ENCODE data around the gene DACT2.
"Not testable (repeated sequence)": the region's sequence is repeated elsewhere in the genome, so short reads cannot be mapped to it uniquely, and the experiment has no call there.

DACT2 gene

GRCh38 chr6:168300975-168301647 lies 18.5 kb downstream of the DACT2 start:
- no peak for DNase-seq

- DNase-seq, result no peak
Observed at GRCh38 chr6:168299541-168300511, 19.8 kb downstream of the DACT2 start.

- no peak for DNase-seq
Observed at GRCh38 chr6:168297643-168298042, 21.9 kb downstream of the DACT2 start.

GRCh38 chr6:168294901-168295300 lies 24.7 kb downstream of the DACT2 start:
- DNase-seq, result no peak

- DNase-seq, result no peak
Observed at GRCh38 chr6:168293636-168294530, 25.7 kb downstream of the DACT2 start.

- no peak for DNase-seq
Observed at GRCh38 chr6:168292826-168293225, 26.8 kb downstream of the DACT2 start.

GRCh38 chr6:168291450-168291849 lies 28.1 kb downstream of the DACT2 start:
- DNase-seq, result no peak

- no peak for DNase-seq
Observed at GRCh38 chr6:168290095-168290494, 29.5 kb downstream of the DACT2 start.

- no peak for DNase-seq
Observed at GRCh38 chr6:168289571-168289962, 30.0 kb downstream of the DACT2 start.

- DNase-seq, result no peak
Observed at GRCh38 chr6:168288781-168289570, 30.6 kb downstream of the DACT2 start.

GRCh38 chr6:168287460-168287859 lies 32.1 kb downstream of the DACT2 start:
- DNase-seq, result not testable (repeated sequence)

GRCh38 chr6:168286771-168287446 lies 32.7 kb downstream of the DACT2 start:
- DNase-seq, result not testable (repeated sequence)

GRCh38 chr6:168286116-168286515 lies 33.5 kb downstream of the DACT2 start:
- DNase-seq, result no peak

- no peak for DNase-seq
Observed at GRCh38 chr6:168285456-168285855, 34.1 kb downstream of the DACT2 start.

- no peak for DNase-seq
Observed at GRCh38 chr6:168284187-168284586, 35.4 kb downstream of the DACT2 start.

GRCh38 chr6:168283686-168284025 lies 35.9 kb downstream of the DACT2 start:
- no peak for DNase-seq

- DNase-seq, result no peak
Observed at GRCh38 chr6:168282985-168283685, 36.4 kb downstream of the DACT2 start.

GRCh38 chr6:168281826-168282225 lies 37.8 kb downstream of the DACT2 start:
- DNase-seq, result no peak

GRCh38 chr6:168281314-168281713 lies 38.3 kb downstream of the DACT2 start:
- DNase-seq, result not testable (repeated sequence)

- no peak for DNase-seq
Observed at GRCh38 chr6:168280899-168281245, 38.7 kb downstream of the DACT2 start.
